GM06990 (cell line): ENCODE results near the gene LIMS1.

ENCODE experiments used
- DNase-seq: peaks from one replicate; pipeline ENCODE4 v3.0.0-alpha.2; 2011; ENCODE audit not compliant: insufficient read length; ENCODE audit errors: extremely low read depth
- H3K27me3 ChIP-seq: replicated peaks from 2 replicates; pipeline ENCODE4 v1.6.0; 2011; ENCODE audit warnings: low read length; ENCODE audit not compliant: control insufficient read depth, insufficient read depth
- H3K36me3 ChIP-seq: 2 replicates; pipeline ENCODE4 v1.5.1; 2011; ENCODE audit warnings: low read length; ENCODE audit not compliant: control insufficient read depth, insufficient read depth
- H3K4me3 ChIP-seq: replicated peaks from 2 replicates; pipeline ENCODE4 v1.5.1; 2011; ENCODE audit warnings: low read depth, mild to moderate bottlenecking, control low read depth, low read length
- TF ChIP-seq, protein P1 (sequence below): IDR thresholded peaks from 2 replicates; pipeline ENCODE4 v1.5.1; 2011; ENCODE audit warnings: low read length, control low read depth, mild to moderate bottlenecking, inconsistent platforms; ENCODE audit not compliant: insufficient read depth, poor library complexity, severe bottlenecking

LIMS1 gene

DNA sequence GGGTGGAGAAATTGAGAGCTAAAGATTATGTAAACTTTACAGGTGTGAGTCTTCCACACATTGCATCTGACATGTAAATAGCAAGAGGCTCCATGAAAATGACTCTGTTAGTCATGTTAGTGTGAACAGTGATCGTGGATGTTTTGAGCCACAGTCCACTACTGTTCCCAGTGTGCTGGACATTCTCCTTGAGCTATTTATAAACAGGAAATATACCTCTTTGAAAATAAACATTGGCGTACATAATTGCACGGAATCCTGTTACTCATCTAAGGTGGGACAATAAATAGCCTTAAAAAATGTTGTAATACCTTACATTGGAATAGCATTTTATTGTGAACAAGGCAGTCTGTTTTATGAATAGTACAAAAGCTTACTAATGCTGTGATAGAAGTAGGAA lies 37.0 kb downstream of the LIMS1 start:
- H3K4me3 ChIP-seq: no peak overlapping the region
- H3K27me3 ChIP-seq: no peaks in the 10 kb centered on the region
- H3K36me3 ChIP-seq: no peaks in the 10 kb centered on the region
- TF ChIP-seq, protein P1, sequence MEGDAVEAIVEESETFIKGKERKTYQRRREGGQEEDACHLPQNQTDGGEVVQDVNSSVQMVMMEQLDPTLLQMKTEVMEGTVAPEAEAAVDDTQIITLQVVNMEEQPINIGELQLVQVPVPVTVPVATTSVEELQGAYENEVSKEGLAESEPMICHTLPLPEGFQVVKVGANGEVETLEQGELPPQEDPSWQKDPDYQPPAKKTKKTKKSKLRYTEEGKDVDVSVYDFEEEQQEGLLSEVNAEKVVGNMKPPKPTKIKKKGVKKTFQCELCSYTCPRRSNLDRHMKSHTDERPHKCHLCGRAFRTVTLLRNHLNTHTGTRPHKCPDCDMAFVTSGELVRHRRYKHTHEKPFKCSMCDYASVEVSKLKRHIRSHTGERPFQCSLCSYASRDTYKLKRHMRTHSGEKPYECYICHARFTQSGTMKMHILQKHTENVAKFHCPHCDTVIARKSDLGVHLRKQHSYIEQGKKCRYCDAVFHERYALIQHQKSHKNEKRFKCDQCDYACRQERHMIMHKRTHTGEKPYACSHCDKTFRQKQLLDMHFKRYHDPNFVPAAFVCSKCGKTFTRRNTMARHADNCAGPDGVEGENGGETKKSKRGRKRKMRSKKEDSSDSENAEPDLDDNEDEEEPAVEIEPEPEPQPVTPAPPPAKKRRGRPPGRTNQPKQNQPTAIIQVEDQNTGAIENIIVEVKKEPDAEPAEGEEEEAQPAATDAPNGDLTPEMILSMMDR: no peak
- DNase-seq: no peak

DNA sequence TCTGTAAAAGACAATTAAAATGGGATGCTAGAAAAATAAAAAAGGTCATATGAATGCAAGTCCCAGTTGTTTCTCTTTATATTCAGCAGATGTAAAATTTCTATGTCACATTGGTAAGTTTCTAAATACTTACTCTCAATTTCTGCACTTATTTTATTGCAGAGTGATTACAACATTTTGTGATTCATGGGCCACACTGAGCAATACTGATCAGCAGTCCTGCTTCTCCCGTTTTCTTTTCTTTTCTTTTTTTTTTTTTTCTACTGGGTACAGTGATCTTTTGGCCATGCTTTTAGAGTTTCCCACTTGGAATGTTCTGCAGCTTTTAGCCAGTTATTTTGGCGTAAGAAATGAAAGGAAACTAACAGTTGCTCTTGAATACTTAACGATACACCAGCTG lies 38.8 kb downstream of the LIMS1 start:
- H3K27me3 ChIP-seq: no peaks in the 10 kb centered on the region
- no peak overlapping the region for H3K4me3 ChIP-seq
- no peak for DNase-seq
- H3K36me3 ChIP-seq: no peaks in the 10 kb centered on the region
- TF ChIP-seq, protein P1: no peak

GRCh38 chr2:108574332-108574731 lies 40.1 kb downstream of the LIMS1 start:
- H3K27me3 ChIP-seq: no peaks in the 10 kb centered on the region
- no peaks in the 10 kb centered on the region for H3K36me3 ChIP-seq
- TF ChIP-seq, protein P1: no peak
- H3K4me3 ChIP-seq: no peak overlapping the region
- no peak for DNase-seq

DNA sequence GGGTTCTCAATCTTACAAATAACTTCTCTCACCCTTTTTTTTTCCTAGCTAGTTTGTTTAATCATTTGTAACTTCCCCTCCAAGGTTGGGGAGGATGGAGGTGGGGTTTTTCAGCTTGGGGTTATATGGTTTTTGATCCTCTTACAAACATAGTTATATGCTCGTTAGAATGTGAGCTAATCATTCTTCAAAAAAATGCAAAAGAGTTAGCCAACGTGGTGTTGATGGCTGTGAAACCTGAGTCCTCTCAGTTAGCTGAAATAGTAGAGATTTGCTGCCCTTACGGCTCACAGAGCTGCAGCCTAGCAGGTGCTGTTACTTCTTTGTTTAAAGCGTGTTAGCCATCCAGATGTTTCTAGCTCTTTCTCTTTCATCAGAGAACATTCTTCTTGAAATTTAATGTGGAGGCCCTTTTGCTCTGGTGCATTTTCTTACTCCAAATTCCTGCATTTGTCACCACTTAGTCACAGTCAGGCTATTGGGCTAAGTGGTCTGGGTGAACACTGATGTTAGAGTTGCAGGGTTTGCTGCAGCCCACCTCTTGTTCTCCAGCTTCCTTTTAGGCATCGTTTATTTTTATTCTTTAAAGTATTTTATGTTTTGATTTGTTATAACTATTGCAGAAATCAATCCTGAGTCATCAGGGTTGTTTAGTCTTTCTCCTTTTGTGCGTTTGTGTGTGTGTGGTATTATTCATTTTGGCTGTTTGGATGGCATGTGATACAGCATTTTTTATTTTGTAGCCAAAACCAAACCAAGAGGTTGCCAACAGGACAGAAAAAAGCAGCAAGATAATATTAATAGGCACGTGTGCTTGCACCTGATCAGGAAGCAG lies 41.1 kb downstream of the LIMS1 start:
- Histone ChIP-seq H3K36me3 (no peaks in the 10 kb centered on the region), H3K27me3 (no peaks in the 10 kb centered on the region), H3K4me3 (no peak overlapping the region)
- TF ChIP-seq, protein P1: no peak
- no peak for DNase-seq

DNA sequence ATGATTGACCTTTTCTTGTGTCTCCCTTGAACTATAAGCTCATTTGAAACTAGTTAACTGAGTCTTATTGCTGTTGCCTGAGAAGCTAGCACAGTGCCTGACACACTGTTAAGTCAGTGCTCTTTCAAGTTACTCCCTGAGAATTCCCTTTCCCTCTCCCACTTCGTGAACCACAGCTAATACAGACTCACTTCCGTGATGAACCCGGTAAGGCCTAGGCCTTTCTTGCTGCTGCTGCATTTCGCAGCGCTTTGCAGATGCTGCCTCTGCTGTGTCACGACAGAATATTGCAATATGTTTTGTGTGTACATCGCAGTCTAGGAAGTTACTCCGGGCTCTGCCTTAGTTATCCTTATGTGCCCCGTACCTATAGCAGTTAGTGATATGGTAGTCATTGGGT lies 42.8 kb downstream of the LIMS1 start:
- TF ChIP-seq, protein P1: no peak
- no peak overlapping the region for H3K4me3 ChIP-seq
- no peaks in the 10 kb centered on the region for H3K27me3 ChIP-seq
- no peak for DNase-seq
- H3K36me3 ChIP-seq: no peaks in the 10 kb centered on the region

DNA sequence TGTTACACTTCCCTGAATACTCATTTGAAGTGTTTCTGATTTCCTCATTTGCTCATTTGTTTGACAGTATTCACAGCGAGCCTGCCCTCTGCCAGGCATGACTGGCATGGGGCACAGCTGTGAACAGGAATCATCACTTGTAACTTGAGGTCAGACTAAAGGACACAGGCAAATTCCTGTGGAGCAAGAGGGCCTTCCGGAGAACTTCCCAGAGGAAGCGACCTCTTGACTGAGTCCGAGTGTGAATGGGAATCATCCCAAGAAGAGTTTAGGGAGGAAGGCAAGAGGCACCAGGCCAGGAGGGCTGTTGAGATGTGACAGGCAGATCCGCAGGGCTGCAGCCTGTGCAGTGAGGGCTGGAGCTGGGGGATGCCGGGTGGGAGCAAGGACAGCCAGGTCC lies 45.4 kb downstream of the LIMS1 start:
- H3K4me3 ChIP-seq: no peak overlapping the region
- DNase-seq: no peak

More for the DNA sequence above, 45.4 kb downstream of the LIMS1 start:
- H3K27me3 ChIP-seq: no peaks in the 10 kb centered on the region
- TF ChIP-seq, protein P1: no peak
- no peaks in the 10 kb centered on the region for H3K36me3 ChIP-seq
